Gastroesophageal sphincter (tissue), 4 donors: Measurements from ENCODE around the gene SLC6A8. TPM values are rescaled to one million over a fixed set of nuclear protein-coding genes. Genes with fewer than 3 reads are reported as not detected.
"Not testable (repeated sequence)": the region's sequence is repeated elsewhere in the genome, so short reads cannot be mapped to it uniquely, and the experiment has no call there.

Source experiments
- ATAC-seq: fragments of 150-250 bp; one replicate; pipeline ENCODE4 v1.9.1; 2016; ENCODE audit warnings: mild to moderate bottlenecking, moderate library complexity
- H3K27ac ChIP-seq, 4 donors: fragments of 200-600 bp; sonication (generic) in 3 of 4; 1 replicate in 3 of 4; 2 replicates in 1 of 4; pipeline ENCODE4 v1.5.1; 2016 to 2019
- H3K27me3 ChIP-seq: fragments of 200-600 bp; sonication (generic); one replicate; pipeline ENCODE4 v1.5.1; 2019
- H3K36me3 ChIP-seq, 2 donors: fragments of 200-600 bp; sonication (generic); one replicate each; pipeline ENCODE4 v1.5.1; 2019; ENCODE audit warnings: control low read depth in 1 of 2
- H3K4me1 ChIP-seq, 3 donors: fragments of 200-600 bp; sonication (generic); 1 replicate in 2 of 3; 2 replicates in 1 of 3; pipeline ENCODE4 v1.5.1; 2016 to 2019; ENCODE audit warnings: control low read depth in 2 of 3
- H3K4me3 ChIP-seq, 2 donors: fragments of 200-600 bp; sonication (generic); one replicate each; pipeline ENCODE4 v1.5.1; 2019; ENCODE audit warnings: mild to moderate bottlenecking in 1 of 2, moderate library complexity in 1 of 2
- H3K9me3 ChIP-seq, 3 donors: fragments of 200-600 bp; sonication (generic); one replicate each; pipeline ENCODE4 v1.5.1; 2017 to 2019; ENCODE audit warnings: control low read depth in 2 of 3
- CTCF ChIP-seq, 4 experiments: fragments of 200-600 bp in 2 of 4; fragments of 450-650 bp in 2 of 4; sonication (generic) in 1 of 4; IDR thresholded peaks; one replicate each; pipeline ENCODE4 v1.5.1; 2017 to 2019; ENCODE audit warnings: antibody characterized with exemption in 4 of 4, mild to moderate bottlenecking in 2 of 4, moderate library complexity in 2 of 4
- EP300 ChIP-seq: sonication (generic); formaldehyde crosslinking; IDR thresholded peaks from one replicate; pipeline ENCODE4 v1.6.1; 2017; ENCODE audit warnings: antibody characterized with exemption, mild to moderate bottlenecking
- POLR2A ChIP-seq, 2 donors: fragments of 450-650 bp; IDR thresholded peaks; one replicate each; pipeline ENCODE4 v1.6.1; 2017; ENCODE audit warnings: antibody characterized with exemption in 2 of 2, mild to moderate bottlenecking in 2 of 2, moderate library complexity in 1 of 2
- POLR2AphosphoS5 ChIP-seq: sonication (generic); formaldehyde crosslinking; IDR thresholded peaks from one replicate; pipeline ENCODE4 v1.6.1; 2017; ENCODE audit warnings: antibody characterized with exemption
- WGBS, 2 donors: methylation state at CpG; one replicate each; pipeline ENCODE4 v1.1.5; 2018; ENCODE audit warnings: low coverage in 1 of 2; 5-methylcytosine and 5-hydroxymethylcytosine counted together
- total RNA-seq, 4 donors: library from RNA; depleted of rRNA; stranded (reverse); fragments of >200 nt; gene quantifications; one replicate each; pipeline ENCODE4 v1.1.0, GENCODE V29; 2016

SLC6A8 gene
- total RNA-seq, 4 donors from 2014 or later = 25.3 to 86.6 (median 37.9) TPM

DNA sequence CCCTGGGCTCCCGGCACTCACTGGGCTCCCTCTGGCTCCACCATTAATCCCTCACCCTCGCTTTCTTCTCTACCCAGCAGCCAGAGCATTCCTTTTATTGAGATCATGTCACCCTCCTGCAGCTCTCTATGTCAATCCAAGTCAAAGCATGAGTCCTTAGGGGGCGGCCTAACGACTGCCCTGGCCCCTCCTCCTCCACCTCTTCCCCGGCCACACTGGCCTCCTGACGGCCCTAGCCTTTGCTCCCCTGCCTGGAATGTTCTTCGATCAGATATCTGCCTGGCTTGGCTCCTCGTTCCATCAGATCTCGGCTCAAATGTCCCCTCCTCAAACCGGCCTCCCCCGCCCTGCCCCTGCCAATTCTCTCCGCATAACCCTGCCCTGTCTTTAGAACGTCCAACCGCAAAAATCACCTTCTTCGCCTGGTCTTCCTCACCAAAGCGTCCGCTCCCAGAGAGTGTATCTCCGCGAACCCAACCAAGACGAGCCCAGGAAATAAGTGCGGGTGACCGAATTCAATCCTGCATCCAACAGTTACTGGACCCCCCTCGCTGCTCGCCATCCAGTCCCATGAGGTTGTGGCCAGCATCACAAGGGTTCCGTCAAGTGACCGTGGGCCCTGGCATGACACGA is 13.4 kb upstream of the SLC6A8 start:
- H3K36me3 ChIP-seq = no peaks in the 10 kb centered on the region
- TF ChIP-seq POLR2AphosphoS5 = no peak
- TF ChIP-seq EP300 = no peak
- no peak for TF ChIP-seq POLR2A (IDR thresholded peaks at IDR 0.05)
- no peak for TF ChIP-seq CTCF (IDR thresholded peaks at IDR 0.05)
- 65 to 73% methylated on average over 11 to 24 of the region's 27 CpGs for WGBS, 2 donors
- peaks cover 0 to 7% (median 0%) of the 10 kb centered on the region in 3 donors for H3K4me1 ChIP-seq
- no peak overlapping the region for H3K27ac ChIP-seq
- H3K4me3 ChIP-seq = no peak overlapping the region
- ATAC-seq = no peak
- H3K27me3 ChIP-seq = peaks cover 9% of the 10 kb centered on the region
- no peaks in the 10 kb centered on the region for H3K9me3 ChIP-seq

DNA sequence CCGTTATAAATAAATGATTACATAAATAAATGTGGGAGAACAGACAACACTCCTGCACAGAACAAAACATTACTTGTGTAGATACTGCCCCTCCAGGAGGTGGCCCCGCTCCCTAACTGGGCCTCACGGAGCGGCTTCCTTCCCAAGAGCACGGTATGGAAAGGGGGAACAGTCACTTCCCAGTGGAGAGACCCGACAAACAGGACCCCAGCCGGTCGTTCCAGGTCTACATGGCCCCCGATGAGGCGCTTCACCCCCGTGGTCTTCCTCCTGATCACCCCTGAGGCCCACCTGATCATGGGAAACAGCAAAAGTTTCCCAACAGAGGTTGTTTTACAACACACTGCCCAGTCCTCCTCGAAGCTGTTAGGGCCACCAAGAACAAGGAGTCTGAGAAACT is 6.6 kb upstream of the SLC6A8 start:
- Histone ChIP-seq H3K27me3 (no peaks in the 10 kb centered on the region), H3K36me3 (no peaks in the 10 kb centered on the region), H3K4me1 (no peaks in the 10 kb centered on the region), H3K9me3 (no peaks in the 10 kb centered on the region), H3K4me3 (no peak overlapping the region), H3K27ac (no peak overlapping the region)
- TF ChIP-seq POLR2A (IDR thresholded peaks at IDR 0.05) = no peak
- TF ChIP-seq CTCF (IDR thresholded peaks at IDR 0.05) = no peak
- TF ChIP-seq POLR2AphosphoS5 = no peak
- no peak for ATAC-seq
- 44 to 96% methylated on average over 1 to 3 of the region's 12 CpGs for WGBS, 2 donors

DNA sequence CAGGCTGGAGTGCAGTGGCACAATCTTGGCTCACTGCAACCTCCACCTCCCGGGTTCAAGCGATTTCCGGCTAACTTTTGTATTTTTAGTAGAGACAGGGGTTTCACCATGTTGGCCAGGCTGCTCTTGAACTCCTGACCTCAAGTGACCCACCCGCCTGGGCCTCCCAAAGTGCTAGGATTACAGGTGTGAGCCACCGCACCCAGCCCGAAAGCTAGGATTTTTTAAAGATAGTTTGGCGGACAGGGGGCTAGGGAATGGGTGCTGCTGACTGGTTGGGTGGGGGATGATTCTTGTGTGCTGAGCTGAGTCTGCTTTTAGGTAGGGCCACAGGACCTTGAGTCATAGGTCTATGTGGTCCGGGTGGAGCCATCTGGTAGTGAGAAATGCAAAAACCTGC is 4.2 kb upstream of the SLC6A8 start:
- H3K4me3 ChIP-seq, H3K27ac ChIP-seq, H3K4me1 ChIP-seq, H3K36me3 ChIP-seq, ATAC-seq, H3K27me3 ChIP-seq, H3K9me3 ChIP-seq: not testable (repeated sequence)
- WGBS, 2 donors = no CpG with 5 or more reads among the region's 8 CpGs

DNA sequence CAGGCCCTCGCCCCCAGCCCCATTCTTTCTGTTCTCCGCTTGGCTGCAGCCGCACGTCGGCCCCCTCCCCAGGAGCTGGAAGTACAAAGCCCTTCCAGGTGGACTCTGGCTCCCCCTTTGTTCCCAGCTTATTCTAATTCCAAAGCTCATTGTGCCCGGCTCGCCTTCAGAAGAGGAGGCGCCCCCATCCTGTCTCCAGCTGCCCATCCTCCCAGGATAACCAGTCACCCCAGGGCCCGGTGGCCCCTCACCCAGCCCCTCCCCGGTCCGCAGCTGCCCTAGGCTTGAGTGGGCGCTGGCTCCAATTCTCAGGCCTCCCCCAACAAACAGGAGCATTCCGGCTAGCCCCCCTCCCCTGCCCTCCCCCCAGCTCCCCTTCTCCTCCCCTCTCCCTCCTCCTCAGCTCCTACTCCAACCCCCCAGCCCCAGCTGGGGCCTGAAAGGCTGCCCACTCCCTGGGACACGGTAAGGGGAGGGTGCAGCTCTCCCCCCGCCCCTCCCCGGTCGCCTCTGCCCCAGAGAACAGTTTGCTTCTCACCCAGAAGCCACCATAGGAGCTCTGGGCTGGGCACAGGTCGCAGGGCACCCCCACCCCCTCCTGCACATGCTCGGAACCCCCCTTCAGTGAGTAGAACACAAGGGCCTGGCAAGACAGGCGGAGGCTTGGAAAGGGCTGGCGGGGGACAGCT is 3.1 kb upstream of the SLC6A8 start:
- Histone ChIP-seq H3K4me3 (no peak overlapping the region), H3K27me3 (no peaks in the 10 kb centered on the region), H3K36me3 (no peaks in the 10 kb centered on the region), H3K4me1 (peaks cover 0 to 11% (median 0%) of the 10 kb centered on the region in 3 donors), H3K9me3 (no peaks in the 10 kb centered on the region), H3K27ac (no peak overlapping the region)
- whole genome bisulfite sequencing, 2 donors = 40% methylated on average over 3 of the region's 21 CpGs; no CpG with 5 or more reads in 1 of the 2 donors
- ATAC-seq = no peak
- TF ChIP-seq EP300 (no peak), POLR2A (IDR thresholded peaks at IDR 0.05) (no peak)

- no peak for TF ChIP-seq POLR2AphosphoS5
- no peak for TF ChIP-seq POLR2A (IDR thresholded peaks at IDR 0.05)
- TF ChIP-seq CTCF (IDR thresholded peaks at IDR 0.05) = no peak
- TF ChIP-seq EP300 = no peak
- no peak overlapping the region for H3K4me3 ChIP-seq
- H3K36me3 ChIP-seq = no peaks in the 10 kb centered on the region
- no peak for ATAC-seq
- no peaks in the 10 kb centered on the region for H3K9me3 ChIP-seq
- 65% methylated on average over 4 of the region's 21 CpGs; no CpG with 5 or more reads in 1 of the 2 donors for WGBS, 2 donors
- H3K27ac ChIP-seq = no peak overlapping the region
- H3K27me3 ChIP-seq = no peaks in the 10 kb centered on the region
- peaks cover 0 to 17% (median 0%) of the 10 kb centered on the region in 3 donors for H3K4me1 ChIP-seq
Observed at GRCh38 chrX:153685156-153685536, 2.6 kb upstream of the SLC6A8 start.
